Mucosa of descending colon (tissue), 3 donors: Measurements from ENCODE around the gene FAM149A. TPM values are rescaled to one million over a fixed set of nuclear protein-coding genes. Genes with fewer than 3 reads are reported as not detected.
A peak's percentile ranks its signal among the peaks of the same experiment; 100 is the strongest.

Experiments used
- ATAC-seq: fragments of 200-7000 bp; cut with Tn5 transposase; one replicate; pipeline ENCODE4 v1.9.1; 2020; ENCODE audit warnings: mild to moderate bottlenecking, moderate library complexity
- DNase-seq, 3 donors: peaks; one replicate each; pipeline ENCODE4 v3.0.0-alpha.2; 2020
- H3K36me3 ChIP-seq: fragments of 200-600 bp; one replicate; pipeline ENCODE4 v1.8.0; 2021; ENCODE audit warnings: low read depth, mild to moderate bottlenecking
- H3K4me1 ChIP-seq: fragments of 200-600 bp; one replicate; pipeline ENCODE4 v1.8.0; 2021; ENCODE audit warnings: low read depth, mild to moderate bottlenecking
- H3K4me3 ChIP-seq: fragments of 200-600 bp; one replicate; pipeline ENCODE4 v1.8.0; 2021; ENCODE audit warnings: mild to moderate bottlenecking
- H3K9me3 ChIP-seq: fragments of 200-600 bp; one replicate; pipeline ENCODE4 v1.8.0; 2021; ENCODE audit warnings: mild to moderate bottlenecking
- CTCF ChIP-seq: fragments of 200-600 bp; IDR thresholded peaks from one replicate; pipeline ENCODE4 v1.8.0; 2022; ENCODE audit warnings: antibody characterized with exemption, mild to moderate bottlenecking
- intact Hi-C, 2 donors: fragments of 100-400 bp; cut with DNase I in 1 of 2; cut with micrococcal nuclease in 1 of 2; formaldehyde crosslinking; loops; one replicate each; pipeline versions ENCODE4 v1.11.0 to v1.11.1; 2022; cut with DNase I, micrococcal nuclease
- total RNA-seq, 3 donors: library from RNA; stranded (reverse); fragmentation: NEBNext Ultra II Directional in 2 of 3; extraction: Animal tissue kit (Norgen Biotek cat#: 25700) in 2 of 3; gene quantifications; one replicate each; pipeline versions ENCODE4 v1.2.1 to v1.2.4, GENCODE V29; 2021 to 2023
- donor health status: DM: no; HTN: no; CAD: no; lungs with moderate emphysema.
- donor health status: DM: no; HTN: no; CAD: no.
- donor health status: DM: no; HTN: yes; CAD: no.

FAM149A gene
- total RNA-seq, 3 donors from 2014 or later: 13.6 to 18.4 (median 16.3) TPM

GRCh38 chr4:186191200-186192065, 86.9 kb downstream of the FAM149A start, which contains the start of gene CYP4V2:
Gene CYP4V2, plus strand, starts transcription at chr4:186191567. Its CDS starts 257 bp downstream, at chr4:186191824.
- ATAC-seq: peak; percentile 93
- Histone ChIP-seq H3K9me3 (no peaks in the 10 kb centered on the region), H3K4me3 (peak within 1 kb of the TSS; percentile 79), H3K36me3 (no peaks in the 10 kb centered on the region), H3K4me1 (peaks cover 10% of the 10 kb centered on the region)
- TF ChIP-seq CTCF: peak; percentile 38
- intact Hi-C loops: no loop called here
- peak; percentile 88 to 93 (median 93) for DNase-seq

GRCh38 chr4:186192066-186192612, 87.6 kb downstream of the FAM149A start:
- H3K4me1 ChIP-seq: peaks cover 10% of the 10 kb centered on the region
- intact Hi-C loops: no loop called here
- ATAC-seq: peak; percentile 27

GRCh38 chr4:186193851-186194250, 89.3 kb downstream of the FAM149A start:
- H3K4me3 ChIP-seq: no peak overlapping the region
- no peaks in the 10 kb centered on the region for H3K9me3 ChIP-seq
- ATAC-seq (no peak), DNase-seq (no peak)
- TF ChIP-seq CTCF: no peak
- H3K4me1 ChIP-seq: peaks cover 10% of the 10 kb centered on the region
- no peaks in the 10 kb centered on the region for H3K36me3 ChIP-seq
- intact Hi-C loops: no loop called here

More at GRCh38 chr4:186192066-186192612, 87.6 kb downstream of the FAM149A start:
- Histone ChIP-seq H3K36me3 (no peaks in the 10 kb centered on the region), H3K9me3 (no peaks in the 10 kb centered on the region), H3K4me3 (peak overlapping the region; percentile 79)
- DNase-seq: peak in 1 of 3 donors; percentile 61
- no peak for TF ChIP-seq CTCF

GRCh38 chr4:186196063-186196462, 91.6 kb downstream of the FAM149A start:
- no peak for TF ChIP-seq CTCF

GRCh38 chr4:186200516-186200915, 96.0 kb downstream of the FAM149A start:
- Histone ChIP-seq H3K36me3 (no peaks in the 10 kb centered on the region), H3K4me3 (no peak overlapping the region), H3K4me1 (peaks cover 3% of the 10 kb centered on the region), H3K9me3 (no peaks in the 10 kb centered on the region)
- DNase-seq (no peak), ATAC-seq (no peak)
- intact Hi-C loops: no loop called here
- TF ChIP-seq CTCF: no peak

More at GRCh38 chr4:186196063-186196462, 91.6 kb downstream of the FAM149A start:
- DNase-seq (no peak), ATAC-seq (no peak)
- Histone ChIP-seq H3K4me1 (no peaks in the 10 kb centered on the region), H3K9me3 (no peaks in the 10 kb centered on the region), H3K36me3 (no peaks in the 10 kb centered on the region), H3K4me3 (no peak overlapping the region)
- intact Hi-C loops: no loop called here
